ENCODE data around the gene LAMA2. TPM values are rescaled to one million over a fixed set of nuclear protein-coding genes. Genes with fewer than 3 reads are reported as not detected.

The LAMA2 gene
- polyA plus RNA-seq, 3 donors from 2014 or later: 0.17 to 1.2 (median 0.34) TPM

DNA sequence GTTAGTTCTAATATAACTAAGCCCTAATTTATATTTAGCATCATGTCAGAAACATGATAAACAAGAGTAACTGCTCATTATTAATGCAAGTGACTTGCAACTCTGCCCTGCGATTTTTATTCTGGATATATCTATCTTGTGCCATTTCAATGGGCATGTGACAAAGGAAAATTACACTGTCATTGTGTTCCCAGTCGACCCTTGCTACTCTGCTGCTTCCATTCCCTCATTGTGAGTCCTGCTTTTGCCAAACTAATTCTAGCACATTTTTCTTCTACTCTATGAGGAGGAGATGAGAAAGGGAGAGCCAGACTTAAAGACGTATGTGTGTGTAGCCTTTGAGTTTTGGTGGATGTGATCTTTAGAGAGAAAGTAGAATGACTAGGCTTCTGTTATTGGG, 551.2 kb downstream of the LAMA2 start:
- H3K4me1 Mint-ChIP-seq: no peaks in the 10 kb centered on the region
- H3K9me3 Mint-ChIP-seq: no peaks in the 10 kb centered on the region
- H3K4me3 Mint-ChIP-seq: no peak overlapping the region
- H3K27ac Mint-ChIP-seq: no peak overlapping the region
- no peak for DNase-seq
- peaks cover under 1 to 9% (median under 1%) of the 10 kb centered on the region in 3 donors for H3K36me3 Mint-ChIP-seq
- H3K27me3 Mint-ChIP-seq (ENCODE audit: low read depth in 3 of 3): peaks cover 0 to 1% (median 0%) of the 10 kb centered on the region in 3 donors

DNA sequence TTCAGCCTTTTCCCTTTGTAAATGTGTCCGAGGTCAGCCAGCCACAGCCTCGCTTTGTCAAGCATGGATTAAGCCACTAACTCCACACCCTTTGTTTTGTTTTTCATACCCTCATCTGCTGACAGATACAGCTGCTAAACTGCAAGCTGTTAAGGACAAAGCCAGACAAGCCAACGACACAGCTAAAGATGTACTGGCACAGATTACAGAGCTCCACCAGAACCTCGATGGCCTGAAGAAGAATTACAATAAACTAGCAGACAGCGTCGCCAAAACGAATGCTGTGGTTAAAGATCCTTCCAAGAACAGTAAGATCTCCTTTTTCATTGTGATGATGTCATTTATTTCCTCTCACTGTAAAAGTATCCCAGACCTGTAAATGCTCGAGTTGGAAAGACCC, 557.8 kb downstream of the LAMA2 start:
- H3K9me3 Mint-ChIP-seq: no peaks in the 10 kb centered on the region
- no peak for DNase-seq
- H3K4me1 Mint-ChIP-seq: peaks cover 13 to 19% of the 10 kb centered on the region in 2 donors
- H3K27me3 Mint-ChIP-seq (ENCODE audit: low read depth in 3 of 3): peaks cover 0 to 1% (median 0%) of the 10 kb centered on the region in 3 donors
- no peak overlapping the region for H3K4me3 Mint-ChIP-seq
- no peak overlapping the region for H3K27ac Mint-ChIP-seq
- H3K36me3 Mint-ChIP-seq: peaks cover 4 to 6% (median 6%) of the 10 kb centered on the region in 3 donors

DNA sequence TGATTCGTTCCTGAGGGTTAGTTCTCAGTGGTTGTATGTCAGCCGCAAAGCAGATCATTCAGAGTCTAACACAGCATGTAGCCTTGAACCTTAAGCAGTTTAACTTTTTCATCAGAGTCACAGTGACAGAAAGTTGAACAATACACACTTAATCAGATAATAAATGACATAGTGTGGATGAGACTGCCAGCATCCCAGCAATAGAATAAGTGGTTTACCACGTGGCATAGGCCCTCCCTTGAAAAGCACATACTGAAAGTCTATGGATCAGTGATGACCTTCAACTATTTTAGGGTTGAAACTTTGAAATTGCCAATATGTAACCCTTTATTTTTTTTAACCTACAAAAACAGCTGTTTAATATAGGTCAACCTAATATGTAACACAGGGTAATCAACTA, 561.7 kb downstream of the LAMA2 start:
- Mint-ChIP-seq H3K4me3 (no peak overlapping the region), H3K27me3 (ENCODE audit: low read depth in 3 of 3) (no peaks in the 10 kb centered on the region), H3K27ac (no peak overlapping the region), H3K36me3 (peaks cover 4 to 11% (median 6%) of the 10 kb centered on the region in 3 donors), H3K9me3 (no peaks in the 10 kb centered on the region), H3K4me1 (peaks cover 28 to 47% of the 10 kb centered on the region in 2 donors)
- DNase-seq: no peak

DNA sequence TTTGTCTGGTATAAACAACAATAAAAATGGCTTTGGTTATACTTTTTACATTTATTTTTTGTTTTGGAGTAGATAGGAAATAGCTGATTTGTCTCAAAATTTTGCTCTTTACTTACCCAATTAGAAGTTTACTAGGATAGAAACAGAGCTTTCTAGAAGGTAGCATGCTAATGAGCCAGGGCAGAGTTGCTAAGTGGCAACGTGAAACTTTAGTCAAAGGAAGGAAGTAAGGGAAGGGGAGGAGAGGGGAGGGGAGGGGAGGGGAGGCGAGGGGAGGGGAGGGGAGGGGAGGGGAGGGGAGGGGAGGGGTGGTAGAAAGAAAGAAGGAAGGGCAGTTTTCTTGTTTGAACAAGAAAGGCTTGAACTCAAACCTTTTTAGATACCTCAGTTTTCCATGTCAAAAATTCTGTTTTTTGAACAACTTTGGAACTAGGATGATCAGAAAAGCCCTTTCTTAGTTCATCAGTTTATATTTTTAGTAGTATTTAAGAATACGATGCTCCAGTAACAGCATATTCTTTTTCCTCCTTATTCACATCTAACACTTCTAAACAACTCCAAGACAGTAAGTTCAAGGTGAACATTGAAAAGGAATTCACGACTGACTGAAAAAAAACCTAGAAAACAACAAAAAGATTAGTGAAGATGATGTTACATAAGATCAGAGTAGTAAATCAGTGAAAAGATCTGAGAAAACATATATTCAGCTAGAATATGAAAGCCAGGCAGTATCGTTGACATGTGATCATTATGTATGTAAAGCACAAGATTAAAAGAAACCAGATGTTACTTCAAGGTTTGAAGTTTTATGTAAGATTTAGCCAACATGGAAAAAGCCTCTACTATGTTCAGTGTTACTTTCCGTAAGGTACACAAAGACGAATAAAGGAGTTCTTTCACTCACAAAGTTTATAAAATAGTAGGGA, 563.6 kb downstream of the LAMA2 start:
- no peak for DNase-seq
- H3K9me3 Mint-ChIP-seq: no peaks in the 10 kb centered on the region
- peaks cover 0 to 16% (median 9%) of the 10 kb centered on the region in 3 donors for H3K36me3 Mint-ChIP-seq
- H3K27ac Mint-ChIP-seq: peak overlapping the region in 1 of 6 donors; percentile 9
- H3K4me3 Mint-ChIP-seq: no peak overlapping the region
- peaks cover 0 to 1% (median 0%) of the 10 kb centered on the region in 3 donors for H3K27me3 Mint-ChIP-seq (ENCODE audit: low read depth in 3 of 3)
- H3K4me1 Mint-ChIP-seq: peaks cover 28 to 47% of the 10 kb centered on the region in 2 donors

DNA sequence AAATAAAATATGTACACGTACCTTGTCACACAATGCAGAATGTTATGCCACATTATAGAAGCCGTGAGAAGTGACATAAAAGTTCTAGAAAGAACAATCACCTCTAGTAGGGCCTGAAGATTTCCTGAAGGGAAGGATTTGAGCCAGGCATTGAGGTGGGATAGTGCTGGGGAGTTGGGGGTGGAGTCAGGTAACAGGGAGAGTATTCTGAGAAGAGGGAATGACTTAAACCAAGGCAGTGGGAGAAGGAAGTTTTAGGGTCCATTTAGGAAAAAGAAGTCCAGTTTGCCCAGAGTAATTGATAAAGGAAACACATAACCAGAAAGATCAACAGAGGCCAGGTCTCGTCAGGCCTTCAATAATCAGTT, 564.2 kb downstream of the LAMA2 start:
- H3K36me3 Mint-ChIP-seq: peaks cover 0 to 17% (median 9%) of the 10 kb centered on the region in 3 donors
- no peaks in the 10 kb centered on the region for H3K9me3 Mint-ChIP-seq
- H3K4me1 Mint-ChIP-seq: peaks cover 28 to 47% of the 10 kb centered on the region in 2 donors
- H3K4me3 Mint-ChIP-seq: no peak overlapping the region
- H3K27ac Mint-ChIP-seq: no peak overlapping the region
- H3K27me3 Mint-ChIP-seq (ENCODE audit: low read depth in 3 of 3): peaks cover 0 to 1% (median 0%) of the 10 kb centered on the region in 3 donors
- DNase-seq: no peak

DNA sequence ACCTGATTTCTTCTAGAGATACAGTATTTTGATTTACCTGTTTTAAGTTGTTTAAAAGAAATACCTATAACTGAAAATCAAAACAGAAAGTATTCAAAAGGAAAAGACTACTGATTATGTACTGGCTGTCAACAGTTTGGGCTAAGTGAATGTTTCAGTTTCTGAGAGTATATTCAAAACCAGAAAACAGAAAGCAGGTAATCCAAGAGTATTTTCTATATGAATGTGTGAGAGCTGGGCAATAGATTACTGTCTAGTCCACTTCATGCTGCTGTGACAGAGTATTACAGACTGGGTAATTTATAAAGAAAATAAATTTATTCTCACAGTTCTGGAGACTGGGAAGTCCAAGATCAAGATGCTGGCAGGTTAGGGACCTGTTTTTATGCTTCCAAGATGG, 566.0 kb downstream of the LAMA2 start:
- H3K4me1 Mint-ChIP-seq: peaks cover 28 to 46% of the 10 kb centered on the region in 2 donors
- no peak overlapping the region for H3K4me3 Mint-ChIP-seq
- peaks cover 0 to 1% (median 0%) of the 10 kb centered on the region in 3 donors for H3K27me3 Mint-ChIP-seq (ENCODE audit: low read depth in 3 of 3)
- no peaks in the 10 kb centered on the region for H3K9me3 Mint-ChIP-seq
- peaks cover 2 to 18% (median 10%) of the 10 kb centered on the region in 3 donors for H3K36me3 Mint-ChIP-seq
- H3K27ac Mint-ChIP-seq: peak overlapping the region in 1 of 6 donors; percentile 18
- no peak for DNase-seq

DNA sequence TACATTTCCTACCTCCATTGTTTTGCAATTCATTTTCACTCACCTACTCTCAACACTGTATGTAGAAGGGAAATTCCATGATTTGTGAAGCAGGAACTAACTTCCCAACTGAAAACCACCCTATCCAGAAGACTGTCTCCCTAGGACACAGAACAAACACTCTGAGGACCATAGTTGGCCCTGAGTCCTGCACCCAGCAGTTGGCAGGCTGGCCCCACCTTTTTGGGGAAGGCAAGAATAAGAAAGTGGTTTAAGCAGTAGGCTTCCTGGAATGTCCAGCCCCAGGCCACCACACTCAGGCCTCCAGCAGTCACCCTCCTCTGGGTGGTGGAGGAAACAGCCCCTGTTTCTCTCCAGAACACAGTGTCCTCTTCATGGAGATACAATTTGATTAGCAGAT, 568.2 kb downstream of the LAMA2 start:
- Mint-ChIP-seq H3K27me3 (ENCODE audit: low read depth in 3 of 3) (peaks cover 0 to 1% (median 0%) of the 10 kb centered on the region in 3 donors), H3K4me3 (no peak overlapping the region), H3K36me3 (peaks cover 11 to 29% (median 13%) of the 10 kb centered on the region in 3 donors), H3K27ac (no peak overlapping the region), H3K4me1 (peaks cover 11 to 24% of the 10 kb centered on the region in 2 donors), H3K9me3 (no peaks in the 10 kb centered on the region)
- no peak for DNase-seq

DNA sequence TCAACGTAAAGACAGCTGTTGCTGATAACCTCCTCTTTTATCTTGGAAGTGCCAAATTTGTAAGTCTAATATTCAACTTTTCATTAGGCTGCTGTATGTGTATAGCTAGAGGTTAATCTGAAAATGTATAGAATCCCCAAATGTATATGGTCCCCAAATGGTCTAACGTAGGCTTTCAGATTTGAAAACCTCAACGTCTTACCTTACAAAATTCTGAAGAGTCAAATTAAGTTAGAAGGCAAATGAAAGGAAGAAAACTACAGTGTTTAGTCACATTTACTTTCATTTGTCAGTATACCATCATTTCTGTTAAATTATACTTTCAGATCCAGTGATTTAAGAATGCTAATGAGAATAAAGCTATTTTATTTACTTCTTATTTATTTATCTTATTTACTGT, 570.1 kb downstream of the LAMA2 start:
- Mint-ChIP-seq H3K4me3 (no peak overlapping the region), H3K36me3 (peaks cover 17 to 33% (median 19%) of the 10 kb centered on the region in 3 donors), H3K27me3 (ENCODE audit: low read depth in 3 of 3) (peaks cover 0 to 1% (median 0%) of the 10 kb centered on the region in 3 donors), H3K4me1 (peaks cover under 1 to 9% of the 10 kb centered on the region in 2 donors), H3K27ac (no peak overlapping the region), H3K9me3 (no peaks in the 10 kb centered on the region)
- no peak for DNase-seq

DNA sequence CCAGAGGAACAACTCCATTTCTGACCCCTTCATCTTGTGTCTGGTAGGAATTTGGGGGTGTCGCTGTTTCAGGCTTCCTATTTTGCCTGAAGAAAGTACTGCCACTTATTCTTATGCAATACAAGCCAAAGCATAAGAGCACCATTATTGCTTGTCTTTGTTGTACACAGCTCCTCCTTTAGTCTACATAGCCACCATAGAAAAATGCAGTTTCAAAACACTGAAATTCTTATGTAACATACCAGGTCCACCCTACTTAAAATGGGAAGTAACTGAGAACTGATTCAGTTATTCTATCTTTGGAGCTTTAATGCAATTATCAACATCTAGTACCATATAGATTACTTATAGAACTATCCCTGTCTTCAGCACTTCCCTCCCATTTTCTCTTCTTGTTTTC, 571.5 kb downstream of the LAMA2 start:
- Mint-ChIP-seq H3K4me1 (no peaks in the 10 kb centered on the region), H3K36me3 (peaks cover 22 to 33% (median 24%) of the 10 kb centered on the region in 3 donors), H3K27ac (no peak overlapping the region), H3K4me3 (no peak overlapping the region), H3K27me3 (ENCODE audit: low read depth in 3 of 3) (peaks cover 0 to 1% (median 1%) of the 10 kb centered on the region in 3 donors), H3K9me3 (no peaks in the 10 kb centered on the region)
- DNase-seq: no peak

DNA sequence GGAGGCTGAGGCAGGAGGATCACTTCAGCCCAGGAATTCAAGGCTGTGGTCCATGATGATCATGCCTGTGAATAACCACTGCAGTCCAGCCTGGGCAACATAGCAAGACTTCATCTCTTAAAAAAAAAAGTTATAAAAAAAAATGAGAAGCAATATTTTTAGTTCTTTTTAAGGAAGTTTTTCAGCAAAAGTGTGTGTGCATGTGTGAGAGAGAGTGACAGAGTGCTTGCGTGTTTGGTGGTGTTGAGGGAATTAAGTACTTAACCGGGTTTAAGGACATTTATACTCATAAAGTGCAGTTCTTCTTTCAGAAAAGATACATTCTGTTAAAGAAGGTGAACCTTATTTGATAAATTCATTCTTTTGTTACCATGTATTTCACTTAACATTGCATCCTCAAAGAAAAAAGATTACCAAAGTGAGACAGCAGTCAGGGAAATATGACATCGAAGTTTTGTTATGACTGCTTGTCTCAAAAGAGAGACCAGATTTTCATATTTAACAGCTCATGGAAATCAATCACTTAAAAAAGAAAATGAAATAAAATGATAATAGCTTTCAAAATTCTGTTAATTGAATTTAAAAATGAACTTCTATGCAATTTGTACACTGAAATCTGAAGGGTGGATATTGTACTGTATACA, 572.3 kb downstream of the LAMA2 start:
- H3K27me3 Mint-ChIP-seq (ENCODE audit: low read depth in 3 of 3): peaks cover 0 to 2% (median 0%) of the 10 kb centered on the region in 3 donors
- no peaks in the 10 kb centered on the region for H3K4me1 Mint-ChIP-seq
- H3K9me3 Mint-ChIP-seq: no peaks in the 10 kb centered on the region
- H3K27ac Mint-ChIP-seq: no peak overlapping the region
- no peak overlapping the region for H3K4me3 Mint-ChIP-seq
- H3K36me3 Mint-ChIP-seq: peaks cover 22 to 33% (median 24%) of the 10 kb centered on the region in 3 donors
- DNase-seq: no peak

DNA sequence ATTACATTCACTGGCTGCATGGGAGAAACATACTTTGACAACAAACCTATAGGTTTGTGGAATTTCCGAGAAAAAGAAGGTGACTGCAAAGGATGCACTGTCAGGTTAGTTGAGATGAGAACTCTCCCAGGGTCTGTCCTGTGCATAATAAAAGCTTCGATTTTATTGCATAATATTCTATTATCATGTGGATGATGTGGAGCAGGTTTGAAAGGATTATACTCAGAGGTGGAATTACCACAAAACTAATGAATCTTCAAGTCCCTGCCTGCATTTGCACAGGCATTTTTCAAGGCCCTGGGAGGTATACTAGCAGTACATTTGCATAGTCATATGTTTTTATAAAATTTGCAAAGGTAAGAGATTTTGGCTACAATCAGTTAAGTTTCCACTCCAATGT, 577.3 kb downstream of the LAMA2 start:
- no peak overlapping the region for H3K4me3 Mint-ChIP-seq
- peaks cover 0 to 2% (median 0%) of the 10 kb centered on the region in 3 donors for H3K27me3 Mint-ChIP-seq (ENCODE audit: low read depth in 3 of 3)
- H3K9me3 Mint-ChIP-seq: peaks cover 0 to 2% (median 0%) of the 10 kb centered on the region in 6 donors
- H3K36me3 Mint-ChIP-seq: peaks cover 27 to 35% (median 30%) of the 10 kb centered on the region in 3 donors
- H3K4me1 Mint-ChIP-seq: no peaks in the 10 kb centered on the region
- DNase-seq: no peak
- no peak overlapping the region for H3K27ac Mint-ChIP-seq

DNA sequence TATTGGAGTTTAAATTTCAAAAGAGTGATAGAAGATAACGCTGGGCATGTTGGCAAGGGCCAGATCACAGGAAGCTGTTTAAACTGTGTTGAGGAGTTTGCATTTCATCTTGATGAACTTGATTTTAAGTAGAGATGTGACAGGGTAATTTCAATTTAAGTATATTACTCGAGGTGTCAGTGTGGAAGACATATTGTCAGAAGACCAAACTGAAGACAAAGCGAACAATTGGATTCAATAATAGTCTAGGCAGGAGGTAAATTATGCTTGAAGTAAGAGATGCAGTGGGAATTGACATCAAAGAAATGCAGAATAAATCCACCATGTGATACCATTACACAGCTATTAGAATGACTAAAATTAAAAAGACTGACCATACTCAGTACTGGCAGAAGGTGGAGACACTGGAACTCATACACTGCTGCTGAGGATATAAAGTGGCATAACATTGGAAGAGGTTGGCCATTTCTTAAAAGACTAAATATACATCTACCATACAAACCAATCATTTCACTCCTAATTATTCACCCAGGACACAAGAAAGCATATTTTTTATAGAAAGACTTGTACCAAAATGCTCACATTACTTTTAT, 586.2 kb downstream of the LAMA2 start:
- H3K4me3 Mint-ChIP-seq: no peak overlapping the region
- H3K27me3 Mint-ChIP-seq (ENCODE audit: low read depth in 3 of 3): peaks cover 0 to 4% (median 0%) of the 10 kb centered on the region in 3 donors

DNA sequence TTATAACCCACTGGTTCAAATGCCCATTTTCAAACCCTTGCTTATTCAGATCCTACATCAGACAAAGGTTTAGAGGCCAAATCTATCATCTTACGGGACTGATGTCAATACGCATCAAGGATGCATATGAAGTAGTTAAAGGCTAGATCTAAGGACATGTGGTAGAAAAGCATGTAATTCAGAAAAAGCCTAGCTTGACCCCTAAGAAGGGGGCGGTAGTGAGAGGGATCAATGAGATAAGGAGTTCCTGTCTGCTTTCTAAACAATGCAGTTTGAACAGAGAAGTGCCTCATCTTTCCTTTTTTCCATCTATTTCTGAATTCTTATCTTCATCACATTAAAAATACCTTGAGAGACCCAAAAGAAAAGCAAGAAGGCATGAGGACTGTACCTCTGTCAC, 589.3 kb downstream of the LAMA2 start:
- Mint-ChIP-seq H3K27me3 (ENCODE audit: low read depth in 3 of 3) (peaks cover 0 to 2% (median 0%) of the 10 kb centered on the region in 3 donors), H3K9me3 (no peaks in the 10 kb centered on the region), H3K27ac (no peak overlapping the region), H3K4me3 (no peak overlapping the region), H3K36me3 (peaks cover 0 to 6% (median 0%) of the 10 kb centered on the region in 3 donors), H3K4me1 (no peaks in the 10 kb centered on the region)
- DNase-seq: no peak

More for the DNA sequence above, 586.2 kb downstream of the LAMA2 start:
- no peak for DNase-seq
- peaks cover 0 to under 1% (median 0%) of the 10 kb centered on the region in 6 donors for H3K9me3 Mint-ChIP-seq
- no peak overlapping the region for H3K27ac Mint-ChIP-seq
- no peaks in the 10 kb centered on the region for H3K4me1 Mint-ChIP-seq
- H3K36me3 Mint-ChIP-seq: peaks cover 17 to 20% (median 18%) of the 10 kb centered on the region in 3 donors

Data from immature natural killer cell (primary cell).